BJ (cell line): ENCODE data around the gene ACD. TPM values are rescaled to one million over a fixed set of nuclear protein-coding genes. Genes with fewer than 3 reads are reported as not detected.

Source experiments
- CTCF ChIA-PET: fragments of 350-600 bp; formaldehyde crosslinking; extraction: SDS; loops from one replicate; lab custom pipeline; 2021; ENCODE audit warnings: antibody characterized with exemption, inconsistent platforms; lab: Yijun Ruan, JAX
- POLR2A ChIA-PET: fragments of 300-600 bp; sonication (Branson Sonifier 250); formaldehyde crosslinking; extraction: SDS; loops from one replicate; lab custom pipeline; 2021; ENCODE audit warnings: antibody characterized with exemption; lab: Charles Lee
- DNase-seq: peaks from one replicate; pipeline ENCODE4 v3.0.0-alpha.2; 2011; ENCODE audit warnings: low read depth
- H3K27me3 ChIP-seq: 2 replicates; pipeline ENCODE4 v1.6.0; 2011; ENCODE audit warnings: low read length; ENCODE audit not compliant: control insufficient read depth, insufficient read depth
- H3K36me3 ChIP-seq: 2 replicates; pipeline ENCODE4 v1.5.1; 2011; ENCODE audit warnings: low read length; ENCODE audit not compliant: control insufficient read depth, insufficient read depth
- H3K4me3 ChIP-seq: 2 replicates; pipeline ENCODE4 v1.5.1; 2011; ENCODE audit warnings: low read depth, mild to moderate bottlenecking, control low read depth, low read length
- CTCF ChIP-seq: IDR thresholded peaks from 2 replicates; pipeline ENCODE4 v1.5.1; 2011; ENCODE audit warnings: low read depth, mild to moderate bottlenecking, control low read depth, inconsistent platforms, low read length, moderate library complexity; ENCODE audit not compliant: insufficient read depth
- polyA plus RNA-seq: library from polyadenylated mRNA; depleted of rRNA; stranded (reverse); fragments of >200 nt; gene quantifications from 2 replicates; pipeline ENCODE4 v1.2.3, GENCODE V29; 2011

The ACD gene
- polyA plus RNA-seq, 1 experiment = 29.5 TPM

GRCh38 chr16:67648764-67649407, 11.2 kb downstream of the ACD start:
- H3K27me3 ChIP-seq = peaks cover 40% of the 10 kb centered on the region
- DNase-seq = no peak
- ChIA-PET CTCF (interaction anchor here (1.1 to 15.6 kb wide), 4 partner anchors 10 to 128 kb away, joined by 3 to 181 read pairs (median 10); partner anchors contain the start of gene ACD), POLR2A (no interaction called here)
- no peaks in the 10 kb centered on the region for H3K36me3 ChIP-seq
- H3K4me3 ChIP-seq = no peak overlapping the region
- TF ChIP-seq CTCF = no peak

GRCh38 chr16:67648088-67648763, 11.8 kb downstream of the ACD start:
- no peak for TF ChIP-seq CTCF
- DNase-seq = no peak
- POLR2A ChIA-PET = no interaction called here
- no peak overlapping the region for H3K4me3 ChIP-seq
- CTCF ChIA-PET = interaction anchor here (1.1 to 15.6 kb wide), 5 partner anchors 10 to 127 kb away, joined by 3 to 181 read pairs (median 17); partner anchors contain the start of genes ACD and CTCF
- H3K27me3 ChIP-seq = peaks cover 41% of the 10 kb centered on the region
- H3K36me3 ChIP-seq = no peaks in the 10 kb centered on the region

- peaks cover 41% of the 10 kb centered on the region for H3K27me3 ChIP-seq
- TF ChIP-seq CTCF = no peak
- CTCF ChIA-PET = interaction anchor here (1.1 to 15.6 kb wide), 5 partner anchors 11 to 126 kb away, joined by 3 to 181 read pairs (median 17); partner anchors contain the start of genes ACD and CTCF
- H3K36me3 ChIP-seq = no peaks in the 10 kb centered on the region
- H3K4me3 ChIP-seq = no peak overlapping the region
- no peak for DNase-seq
- POLR2A ChIA-PET = no interaction called here
These were observed 12.4 kb downstream of the ACD start for GRCh38 chr16:67647681-67648080.

- no peak for DNase-seq
- Histone ChIP-seq H3K36me3 (no peaks in the 10 kb centered on the region), H3K4me3 (no peak overlapping the region), H3K27me3 (peaks cover 39% of the 10 kb centered on the region)
- ChIA-PET POLR2A (no interaction called here), CTCF (interaction anchor here (2.6 to 15.6 kb wide), 4 partner anchors 84 to 126 kb away, joined by 7 to 181 read pairs (median 26); partner anchors contain the start of gene CTCF)
- no peak for TF ChIP-seq CTCF
These were observed 12.9 kb downstream of the ACD start for GRCh38 chr16:67647111-67647651.
